NK-92 treated with Interleukin-12 subunit alpha and Interleukin-12 subunit beta, amount 100 ng/mL, for 24 hours (cell line): Measurements from ENCODE around the gene GPBP1L1.

Source experiments
- DNase-seq: peaks from one replicate; lab custom pipeline; 2025; lab: John Stamatoyannopoulos, UW

The GPBP1L1 gene

DNA sequence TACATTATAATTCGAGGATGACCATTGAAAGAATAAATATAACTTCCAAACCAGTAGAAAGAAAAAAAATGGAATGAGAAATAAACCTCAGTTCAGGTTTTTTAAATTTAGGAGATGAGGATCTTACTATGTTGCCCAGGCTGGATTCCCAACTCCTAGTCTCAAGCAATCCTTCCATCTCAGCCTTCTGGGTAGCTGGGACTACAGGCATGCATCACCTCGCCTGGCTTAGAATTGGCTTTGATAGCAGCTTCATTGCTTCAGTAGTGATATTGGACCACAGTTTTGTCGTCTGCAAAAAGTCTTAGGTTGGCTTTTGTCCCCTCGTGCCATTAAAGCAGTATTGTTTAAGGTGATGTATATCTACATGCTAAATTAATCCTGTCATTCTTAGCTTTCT is 99.6 kb downstream of the GPBP1L1 start:
- no peak for DNase-seq

DNA sequence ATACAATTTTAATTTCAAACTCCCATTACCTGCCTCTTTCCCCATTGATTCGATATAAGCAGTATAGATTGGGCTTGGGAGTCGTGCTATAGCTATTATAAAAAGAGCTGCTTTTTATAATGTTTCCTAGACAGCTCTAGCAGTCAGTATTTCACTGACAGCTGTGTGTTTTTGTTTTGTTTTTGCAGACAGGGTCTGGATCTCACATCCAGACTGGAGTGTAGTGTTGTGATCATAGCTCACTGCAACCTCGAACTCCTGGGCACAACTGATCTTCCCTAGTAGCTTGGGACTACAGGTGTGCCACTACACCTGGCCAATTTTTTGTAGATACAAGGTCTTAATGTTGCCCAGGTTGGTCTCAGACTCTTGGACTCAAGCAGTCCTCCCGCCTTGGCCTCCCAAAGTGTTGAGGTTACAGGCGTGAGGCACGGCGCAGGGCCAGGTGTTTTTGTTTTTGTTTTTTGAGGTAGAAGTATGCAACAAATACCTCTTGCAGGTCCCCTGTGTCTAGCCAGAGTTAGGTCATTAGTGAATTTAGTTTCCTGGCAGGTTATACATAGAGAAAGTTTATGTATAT is 100.7 kb downstream of the GPBP1L1 start:
- DNase-seq: no peak

DNA sequence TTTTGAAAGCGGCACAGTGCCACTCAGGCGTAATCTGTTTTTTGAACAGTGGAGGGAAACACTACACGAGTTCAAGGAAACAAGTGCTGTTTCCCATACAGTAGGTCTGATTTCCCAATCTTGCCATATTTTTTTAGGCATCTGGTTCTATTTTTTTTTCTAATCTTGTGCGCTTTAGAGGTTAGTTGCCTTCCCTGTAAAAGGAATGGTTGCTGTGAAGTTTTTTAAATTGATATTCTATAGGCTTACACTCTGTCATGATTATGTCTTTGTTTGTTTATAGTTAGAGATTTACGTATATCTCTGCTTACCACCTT is 101.3 kb downstream of the GPBP1L1 start:
- no peak for DNase-seq

DNA sequence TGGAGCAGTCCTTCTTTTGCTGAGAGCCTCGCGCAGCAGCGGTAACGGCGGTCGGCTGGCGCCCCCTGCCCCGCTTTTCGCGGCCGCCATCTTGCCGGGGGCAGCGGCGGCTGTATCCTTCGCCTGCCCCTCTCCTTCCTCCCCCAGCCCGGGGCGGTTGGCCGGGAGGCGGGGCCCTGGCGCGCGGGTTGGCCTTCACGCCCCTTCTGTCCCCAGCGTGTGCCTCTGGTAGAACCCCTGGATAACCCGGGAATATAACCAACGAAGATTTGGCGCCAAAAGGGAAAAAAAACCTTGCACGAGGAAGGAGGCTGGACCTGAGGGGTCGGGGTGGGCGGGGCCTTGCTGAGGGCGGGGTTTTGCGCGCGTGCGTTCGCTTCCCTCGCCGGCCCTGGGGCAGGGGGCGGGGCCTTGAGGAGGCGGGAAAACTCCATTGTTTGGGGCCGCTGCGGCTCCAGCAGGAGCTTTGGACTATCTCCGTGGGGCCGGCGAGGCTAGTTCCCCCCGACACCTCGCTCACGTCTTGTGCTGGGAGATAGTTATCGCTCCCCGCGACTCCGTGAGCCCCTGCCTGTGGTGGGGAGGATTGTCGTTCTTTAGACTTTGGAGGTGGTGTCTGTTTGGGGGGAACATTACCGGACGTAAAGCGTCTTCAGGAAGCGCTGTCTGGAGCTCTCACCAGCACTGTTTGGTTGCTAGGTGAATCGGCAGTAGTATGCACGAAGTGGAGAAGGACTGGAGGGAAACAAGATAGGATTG is 101.8 kb downstream of the GPBP1L1 start:
- peak; percentile 84 for DNase-seq

DNA sequence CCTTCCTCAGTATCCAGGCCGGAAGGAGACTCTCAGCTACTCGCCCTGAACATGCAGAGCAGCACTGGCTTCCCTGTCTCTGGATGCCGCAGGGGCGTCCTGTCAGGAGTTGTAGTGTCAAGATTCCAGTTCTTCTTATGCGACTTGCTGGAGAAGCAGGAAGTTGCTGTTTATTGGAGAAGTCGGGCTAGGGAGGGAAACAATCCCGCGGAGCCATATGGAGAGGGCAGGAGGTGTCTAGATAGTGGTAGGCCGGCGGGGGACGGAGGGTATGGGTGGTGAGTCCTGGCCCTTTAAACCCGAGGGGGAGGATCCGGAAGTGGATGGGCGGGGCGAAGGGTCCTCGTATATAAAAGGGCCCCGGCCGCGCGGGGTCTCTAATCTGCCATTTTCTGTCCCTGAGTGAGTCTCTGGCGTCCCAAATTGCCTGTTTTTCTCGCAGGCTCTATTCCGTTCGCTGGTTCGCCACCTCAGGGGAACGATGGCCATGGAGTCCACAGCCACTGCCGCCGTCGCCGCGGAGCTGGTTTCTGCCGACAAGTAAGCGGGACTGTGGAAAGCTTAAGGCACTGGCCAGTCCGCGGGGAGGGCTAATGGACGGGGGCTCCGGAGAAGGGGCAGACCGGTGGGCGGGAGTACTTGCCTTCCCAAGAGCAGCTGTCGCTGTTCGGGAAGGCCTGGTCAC is 102.5 kb downstream of the GPBP1L1 start, which contains the start of gene NASP:
NASP (plus strand) TSS at position 376 of the 685 bp plus-strand sequence; CDS start at position 482, 106 bp downstream.
- DNase-seq: peak; percentile 80

DNA sequence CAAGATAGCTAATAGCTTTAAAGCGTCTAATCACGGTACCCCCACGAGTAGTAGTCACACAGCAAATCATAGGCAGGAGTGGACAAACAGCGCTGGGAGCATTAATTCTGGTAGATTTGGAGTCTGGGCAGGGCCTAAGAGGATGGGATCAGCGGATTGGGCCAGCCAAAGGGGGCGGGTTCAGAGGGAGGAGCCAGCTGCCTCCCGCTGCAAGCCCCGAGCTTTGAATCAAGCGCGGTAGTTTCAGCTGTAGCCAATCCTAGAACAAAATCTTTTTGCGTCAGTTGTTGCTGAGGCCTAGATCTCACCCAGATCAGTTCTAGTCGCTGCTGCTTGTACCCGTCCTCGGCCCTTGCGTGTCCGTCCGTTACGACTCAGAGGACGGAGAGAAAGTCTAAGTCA is 103.1 kb downstream of the GPBP1L1 start:
- DNase-seq: peak; percentile 89
